Stimulated activated effector memory CD8-positive, alpha-beta T cell treated with anti-CD3 and anti-CD28 coated beads, Interleukin-12 subunit alpha, Interleukin-12 subunit beta, amount 100 ng/mL, for 72 hours (primary cell): ENCODE results near the gene TMEM121B.

Experiments used
- ATAC-seq: fragments of 150-1000 bp; cut with Tn5 transposase; 2 replicates; pipeline ENCODE4 v1.10.0; 2021
- DNase-seq, 2 donors: peaks; one replicate each; pipeline ENCODE4 v3.0.0; 2021 to 2022; ENCODE audit warnings: low spot score in 2 of 2
- H3K27ac Mint-ChIP-seq: one replicate; pipeline ENCODE4 v1.8.0; 2022; ENCODE audit warnings: mild to moderate bottlenecking, mixed read lengths
- H3K36me3 Mint-ChIP-seq: one replicate; pipeline ENCODE4 v1.8.0; 2022; ENCODE audit warnings: mild to moderate bottlenecking, mixed read lengths
- H3K4me1 Mint-ChIP-seq: one replicate; pipeline ENCODE4 v1.8.0; 2022; ENCODE audit warnings: mixed read lengths
- H3K4me3 Mint-ChIP-seq: one replicate; pipeline ENCODE4 v1.8.0; 2022; ENCODE audit warnings: mild to moderate bottlenecking, mixed read lengths
- H3K9me3 Mint-ChIP-seq: one replicate; pipeline ENCODE4 v1.8.0; 2022; ENCODE audit warnings: mixed read lengths

Gene TMEM121B

DNA sequence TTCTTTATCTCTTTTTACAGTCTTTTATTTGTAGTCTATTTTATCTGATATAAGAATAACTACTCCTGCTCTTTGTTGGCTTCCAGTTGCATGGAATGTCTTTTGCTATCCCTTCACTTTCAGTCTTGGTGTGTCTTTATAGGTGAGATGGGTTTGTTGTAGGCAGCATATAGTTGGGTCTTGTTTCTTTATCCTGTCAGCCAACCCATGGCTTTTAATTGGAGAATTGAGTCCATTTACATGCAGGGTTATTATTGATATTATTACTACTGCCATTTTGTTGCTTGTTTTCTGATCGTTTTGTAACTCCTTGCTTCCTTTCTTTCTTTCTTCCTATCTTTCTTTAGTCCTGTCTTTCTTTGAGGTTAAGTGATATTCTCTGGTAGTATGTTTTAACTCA is 48.3 kb downstream of the TMEM121B start:
- no peaks in the 10 kb centered on the region for H3K9me3 Mint-ChIP-seq
- no peak overlapping the region for H3K4me3 Mint-ChIP-seq
- DNase-seq, result no peak
- no peak overlapping the region for H3K27ac Mint-ChIP-seq
- ATAC-seq, result no peak
- H3K36me3 Mint-ChIP-seq, result peaks cover 17% of the 10 kb centered on the region
- H3K4me1 Mint-ChIP-seq, result peaks cover 24% of the 10 kb centered on the region
